SW480 (cell line): ENCODE results near the gene SLC52A1.
A peak's percentile ranks its signal among the peaks of the same experiment; 100 is the strongest.

ENCODE experiments used
- DNase-seq: peaks from one replicate; pipeline ENCODE4 v3.0.0-alpha.2; 2016; ENCODE audit warnings: low spot score

SLC52A1 gene

DNA sequence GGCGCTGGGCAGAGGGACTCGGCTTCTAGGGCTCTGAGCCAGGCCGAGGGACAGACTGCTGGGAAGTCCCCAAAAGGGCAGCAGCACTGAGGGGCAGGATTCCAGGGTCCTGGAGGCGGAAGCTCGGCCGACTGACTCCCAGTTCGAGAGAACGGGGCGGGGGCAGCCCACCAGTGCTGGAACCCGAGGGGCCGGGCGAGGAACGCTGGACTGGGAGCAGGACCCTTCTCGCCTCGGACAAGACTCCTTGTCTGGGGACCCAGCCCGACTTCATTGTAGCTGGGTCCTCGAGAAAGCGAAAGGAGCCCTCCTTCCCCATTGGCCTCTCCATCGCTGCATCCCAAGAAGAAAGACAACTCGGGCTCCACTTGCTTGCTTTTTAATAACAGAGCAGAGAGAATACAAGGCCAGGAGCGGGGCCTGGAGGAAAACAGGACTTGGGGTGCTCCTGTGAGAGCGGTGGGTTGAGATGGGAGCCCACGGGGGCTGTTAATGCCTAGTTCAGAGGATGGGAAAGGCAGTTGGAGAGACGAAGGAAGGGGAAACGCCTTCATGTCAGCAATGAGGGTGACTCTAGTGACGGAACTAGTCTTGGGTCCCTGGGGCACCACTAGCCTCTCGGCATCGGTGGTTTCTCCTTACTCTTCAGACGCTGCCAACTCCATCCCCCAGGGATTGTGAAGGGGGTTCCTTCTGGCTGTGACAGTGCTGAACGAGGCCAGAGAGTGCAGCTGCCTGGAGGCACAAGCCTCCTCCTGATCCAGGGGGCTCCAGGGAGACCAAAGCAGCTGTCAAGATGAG, 47.3 kb downstream of the SLC52A1 start:
- no peak for DNase-seq

GRCh38 chr17:4986951-4987766, 48.1 kb downstream of the SLC52A1 start, which contains the start of gene CAMTA2:
Gene CAMTA2, minus strand, starts transcription at chr17:4987675. Its CDS starts 1,453 bp downstream, at chr17:4986222.
- peak; percentile 74 for DNase-seq

DNA sequence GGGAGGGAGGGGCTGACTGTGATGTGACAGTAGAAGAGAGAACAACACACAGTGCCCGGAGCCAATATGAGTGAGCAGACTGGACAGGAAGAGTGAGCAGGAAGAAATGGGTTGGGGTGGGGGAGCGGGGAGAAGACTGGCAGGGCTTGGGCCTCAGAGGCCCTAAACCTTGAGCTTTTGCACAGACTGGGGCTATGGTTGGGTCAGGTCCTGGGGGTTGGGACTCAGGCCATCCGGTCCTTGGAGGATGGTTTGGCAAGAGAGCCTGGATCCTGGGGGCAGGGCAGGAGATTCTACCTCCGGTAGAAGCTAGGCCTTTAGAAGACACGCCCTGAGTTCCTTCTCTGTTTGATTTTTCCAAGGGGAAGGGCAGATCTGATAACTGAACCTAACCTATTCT, 48.8 kb downstream of the SLC52A1 start:
- DNase-seq = peak; percentile 21
